ENCODE measurements around the gene FAM107B.
"Not testable (repeated sequence)": the region's sequence is repeated elsewhere in the genome, so short reads cannot be mapped to it uniquely, and the experiment has no call there.

FAM107B gene

GRCh38 chr10:14659626-14660196 lies 115.0 kb downstream of the FAM107B start:
- peak; percentile 38 for DNase-seq

- not testable (repeated sequence) for DNase-seq
Observed at GRCh38 chr10:14659137-14659536, 115.6 kb downstream of the FAM107B start.

GRCh38 chr10:14658331-14659127 lies 116.2 kb downstream of the FAM107B start:
- DNase-seq: no peak

GRCh38 chr10:14656052-14656730 lies 118.5 kb downstream of the FAM107B start:
- DNase-seq: no peak

- no peak for DNase-seq
Observed at GRCh38 chr10:14654821-14655382, 119.8 kb downstream of the FAM107B start.

GRCh38 chr10:14653271-14654161 lies 121.2 kb downstream of the FAM107B start:
- no peak for DNase-seq

- DNase-seq: no peak
Observed at GRCh38 chr10:14652816-14653215, 121.9 kb downstream of the FAM107B start.

GRCh38 chr10:14652067-14652466 lies 122.6 kb downstream of the FAM107B start:
- no peak for DNase-seq

GRCh38 chr10:14649739-14650138 lies 125.0 kb downstream of the FAM107B start:
- DNase-seq: no peak

GRCh38 chr10:14648946-14649345 lies 125.8 kb downstream of the FAM107B start:
- no peak for DNase-seq

- peak; percentile 58 for DNase-seq
Observed at GRCh38 chr10:14648005-14648765, 126.5 kb downstream of the FAM107B start.

- DNase-seq: no peak
Observed at GRCh38 chr10:14645239-14645960, 129.3 kb downstream of the FAM107B start.

GRCh38 chr10:14639637-14640036 lies 135.1 kb downstream of the FAM107B start:
- DNase-seq: no peak

GRCh38 chr10:14635043-14635710 lies 139.5 kb downstream of the FAM107B start:
- no peak for DNase-seq

GRCh38 chr10:14634572-14634971 lies 140.1 kb downstream of the FAM107B start:
- DNase-seq: not testable (repeated sequence)

GRCh38 chr10:14625765-14626525 lies 148.8 kb downstream of the FAM107B start:
- no peak for DNase-seq

- no peak for DNase-seq
Observed at GRCh38 chr10:14625192-14625631, 149.5 kb downstream of the FAM107B start.

GRCh38 chr10:14624600-14624999 lies 150.1 kb downstream of the FAM107B start:
- DNase-seq: no peak

GRCh38 chr10:14623931-14624330 lies 150.8 kb downstream of the FAM107B start:
- DNase-seq: no peak

- DNase-seq: no peak
Observed at GRCh38 chr10:14621037-14621436, 153.7 kb downstream of the FAM107B start.

Data from stimulated activated CD4-positive, alpha-beta T cell treated with anti-CD3 and anti-CD28 coated beads, Interleukin-4, amount 100 ng/mL, for 1 hour (primary cell).